Esophagus (tissue), 2 donors: ENCODE data around the gene LGR6. TPM values are rescaled to one million over a fixed set of nuclear protein-coding genes. Genes with fewer than 3 reads are reported as not detected.

Experiments
- H3K27ac ChIP-seq, 2 donors: one replicate each; pipeline ENCODE4 v1.5.1; 2013; ENCODE audit warnings: low read depth in 2 of 2, mild to moderate bottlenecking in 2 of 2, inconsistent platforms in 1 of 2, low read length in 1 of 2, moderate library complexity in 1 of 2
- H3K27me3 ChIP-seq, 2 donors: one replicate each; pipeline ENCODE4 v1.6.1; 2013; ENCODE audit warnings: low read length in 2 of 2, control low read depth in 1 of 2, mild to moderate bottlenecking in 1 of 2; ENCODE audit not compliant: insufficient read depth in 2 of 2, control insufficient read depth in 1 of 2
- H3K36me3 ChIP-seq, 2 donors: one replicate each; pipeline ENCODE4 v1.6.1; 2013; ENCODE audit warnings: low read length in 1 of 2; ENCODE audit not compliant: control insufficient read depth in 2 of 2, insufficient read depth in 2 of 2
- H3K4me1 ChIP-seq, 2 donors: one replicate each; pipeline ENCODE4 v1.6.1; 2013; ENCODE audit warnings: low read length in 1 of 2; ENCODE audit not compliant: control insufficient read depth in 2 of 2, insufficient read depth in 2 of 2
- H3K4me3 ChIP-seq, 2 donors: one replicate each; pipeline ENCODE4 v1.5.1; 2013; ENCODE audit warnings: low read length in 2 of 2, mild to moderate bottlenecking in 2 of 2, low read depth in 1 of 2, moderate library complexity in 1 of 2
- H3K9me3 ChIP-seq, 2 donors: one replicate each; pipeline ENCODE4 v1.6.1; 2013; ENCODE audit warnings: mild to moderate bottlenecking in 2 of 2, low read depth in 1 of 2, low read length in 1 of 2, moderate library complexity in 1 of 2; ENCODE audit not compliant: control insufficient read depth in 2 of 2, insufficient read depth in 1 of 2
- WGBS, 2 donors: extraction: QIAGEN DNeasy Blood & Tissue Kit; methylation state at CpG; one replicate each; pipeline ENCODE4 v1.1.7; 2013; 5-methylcytosine and 5-hydroxymethylcytosine counted together
- polyA plus RNA-seq, 2 donors: library from polyadenylated mRNA; stranded (reverse); fragments of 200-250 nt; gene quantifications; one replicate each; pipeline ENCODE4 v1.2.3, GENCODE V29; 2013
- donor health status: healthy with polysubstance abuse.
- donor health status: Bipolar disorder and iron deficiency.

The LGR6 gene
- polyA plus RNA-seq, 2 donors: 4.2 to 6.3 TPM

GRCh38 chr1:202198366-202198724 lies 4.7 kb downstream of the LGR6 start:
- Histone ChIP-seq H3K9me3 (no peaks in the 10 kb centered on the region), H3K27ac (no peak overlapping the region), H3K4me3 (no peak overlapping the region), H3K4me1 (peaks cover 2 to 3% of the 10 kb centered on the region in 2 donors), H3K36me3 (no peaks in the 10 kb centered on the region), H3K27me3 (peaks cover 0 to 4% of the 10 kb centered on the region in 2 donors)
- 58 to 59% methylated on average over 1 of the region's 1 CpG for WGBS, 2 donors

- 23 to 35% methylated on average over 9 to 16 of the region's 16 CpGs for WGBS, 2 donors
These were observed 5.7 kb downstream of the LGR6 start for GRCh38 chr1:202199040-202199889.

GRCh38 chr1:202200112-202200548 lies 6.5 kb downstream of the LGR6 start:
- no peak overlapping the region for H3K4me3 ChIP-seq
- 33 to 46% methylated on average over 4 of the region's 4 CpGs for WGBS, 2 donors
- H3K4me1 ChIP-seq: peaks cover 2 to 3% of the 10 kb centered on the region in 2 donors
- no peaks in the 10 kb centered on the region for H3K36me3 ChIP-seq
- H3K27me3 ChIP-seq: no peaks in the 10 kb centered on the region
- no peak overlapping the region for H3K27ac ChIP-seq
- H3K9me3 ChIP-seq: no peaks in the 10 kb centered on the region

More at GRCh38 chr1:202199040-202199889, 5.7 kb downstream of the LGR6 start:
- Histone ChIP-seq H3K4me1 (peaks cover 2 to 3% of the 10 kb centered on the region in 2 donors), H3K27me3 (no peaks in the 10 kb centered on the region), H3K4me3 (no peak overlapping the region), H3K9me3 (no peaks in the 10 kb centered on the region), H3K27ac (peak overlapping the region; percentile 17 to 44), H3K36me3 (no peaks in the 10 kb centered on the region)

DNA sequence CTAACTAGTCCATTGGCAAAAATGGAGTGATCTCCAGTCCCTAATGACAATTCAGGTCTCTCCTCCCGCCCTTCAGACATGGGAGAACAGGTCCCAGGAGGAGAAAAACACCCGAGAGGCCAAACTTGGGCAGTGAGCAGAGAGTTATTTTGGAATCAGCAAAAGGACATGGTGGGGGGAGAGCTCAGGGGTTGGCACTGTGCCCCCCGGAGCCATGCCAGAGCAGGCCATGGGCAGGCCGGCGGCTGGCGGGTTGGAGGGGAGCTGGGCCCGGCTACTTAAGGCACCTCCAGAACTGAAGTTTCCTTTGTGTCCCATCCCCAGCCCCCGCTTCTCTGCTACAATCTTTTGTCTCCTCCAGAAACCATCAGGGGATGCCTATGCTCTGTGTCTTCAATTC lies 7.1 kb downstream of the LGR6 start:
- H3K36me3 ChIP-seq: no peaks in the 10 kb centered on the region
- no peaks in the 10 kb centered on the region for H3K27me3 ChIP-seq
- H3K27ac ChIP-seq: no peak overlapping the region
- H3K9me3 ChIP-seq: no peaks in the 10 kb centered on the region
- WGBS, 2 donors: 59 to 75% methylated on average over 8 of the region's 8 CpGs
- H3K4me3 ChIP-seq: no peak overlapping the region
- H3K4me1 ChIP-seq: peaks cover 2 to 3% of the 10 kb centered on the region in 2 donors

DNA sequence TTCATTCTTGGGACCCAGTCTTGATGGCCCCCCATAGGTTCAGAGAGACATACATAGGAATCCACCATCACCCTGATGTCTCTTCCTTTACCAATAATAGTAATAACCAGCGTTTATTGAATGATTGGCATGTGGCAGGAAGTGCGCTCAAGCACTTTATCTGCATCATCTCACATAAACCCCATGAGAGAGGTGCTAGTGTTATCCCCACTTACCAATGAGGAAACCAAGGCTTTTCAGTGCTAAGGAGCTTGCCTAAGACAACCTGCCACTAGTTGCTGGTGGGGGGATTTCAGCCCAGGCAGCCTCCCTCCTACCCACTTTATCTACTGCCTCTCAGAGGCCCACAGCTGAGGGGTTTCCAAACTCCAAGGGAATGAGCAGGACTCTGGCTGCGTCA lies 7.7 kb downstream of the LGR6 start:
- H3K4me1 ChIP-seq: peaks cover 2 to 3% of the 10 kb centered on the region in 2 donors
- no peak overlapping the region for H3K4me3 ChIP-seq
- 55 to 78% methylated on average over 3 of the region's 3 CpGs for WGBS, 2 donors
- H3K36me3 ChIP-seq: no peaks in the 10 kb centered on the region
- H3K9me3 ChIP-seq: no peaks in the 10 kb centered on the region
- no peak overlapping the region for H3K27ac ChIP-seq
- no peaks in the 10 kb centered on the region for H3K27me3 ChIP-seq

DNA sequence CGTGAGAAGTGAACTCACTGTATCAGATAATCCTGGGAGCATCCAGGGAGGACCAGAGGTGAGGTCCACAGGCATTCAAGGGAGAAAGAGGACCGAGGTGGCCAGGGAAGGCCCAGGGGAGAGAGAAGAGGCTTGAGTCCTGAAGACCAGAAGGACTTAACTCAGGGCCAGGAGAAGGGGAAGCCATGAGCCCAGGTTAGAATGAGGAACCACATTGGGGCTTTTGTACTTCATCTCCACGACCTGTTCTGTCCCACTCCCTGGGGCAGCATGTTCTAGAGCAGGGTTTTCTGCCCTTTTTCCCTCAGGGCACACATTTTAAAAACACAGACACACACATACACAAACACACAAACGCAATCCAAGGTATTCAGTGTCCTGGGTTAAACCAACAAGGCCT lies 8.4 kb downstream of the LGR6 start:
- peaks cover 2 to 3% of the 10 kb centered on the region in 2 donors for H3K4me1 ChIP-seq
- H3K27me3 ChIP-seq: no peaks in the 10 kb centered on the region
- H3K36me3 ChIP-seq: no peaks in the 10 kb centered on the region
- no peak overlapping the region for H3K27ac ChIP-seq
- WGBS, 2 donors: 61 to 69% methylated on average over 4 of the region's 4 CpGs
- H3K9me3 ChIP-seq: no peaks in the 10 kb centered on the region
- no peak overlapping the region for H3K4me3 ChIP-seq

DNA sequence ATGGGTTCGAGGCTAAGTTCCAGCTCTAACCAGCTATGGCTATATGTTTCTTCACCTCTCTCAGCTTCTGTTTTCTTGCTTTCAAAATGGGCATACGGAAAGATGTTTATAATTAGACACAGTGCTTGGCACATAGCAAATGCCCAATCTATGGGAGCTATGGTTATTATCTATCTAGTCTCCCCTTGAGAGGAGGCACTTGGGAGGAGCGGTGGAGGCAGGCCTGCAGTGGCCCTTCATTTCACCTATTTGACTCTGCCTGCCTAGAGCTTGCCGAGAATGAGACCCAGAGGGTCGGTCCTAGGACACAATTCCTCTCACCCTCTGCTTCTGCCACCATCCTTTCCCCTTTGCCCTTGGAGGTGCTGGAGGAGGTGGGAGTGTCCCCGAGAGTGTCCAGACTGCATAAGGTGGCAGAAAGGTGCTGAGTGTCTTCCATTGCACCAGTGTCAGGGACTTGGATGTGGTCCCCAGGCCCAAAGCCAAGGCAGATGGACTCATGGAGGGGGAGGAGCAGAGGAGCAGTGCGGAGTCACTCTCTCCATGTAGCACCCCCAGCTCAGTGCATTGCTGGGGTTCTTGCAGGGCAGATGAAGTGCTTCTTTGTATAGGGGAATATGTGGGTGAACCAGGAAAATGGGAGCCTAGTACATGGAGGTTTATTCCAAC lies 9.0 kb downstream of the LGR6 start:
- H3K27ac ChIP-seq: no peak overlapping the region
- no peaks in the 10 kb centered on the region for H3K27me3 ChIP-seq
- no peak overlapping the region for H3K4me3 ChIP-seq
- H3K9me3 ChIP-seq: no peaks in the 10 kb centered on the region
- H3K36me3 ChIP-seq: no peaks in the 10 kb centered on the region
- H3K4me1 ChIP-seq: peaks cover 3 to 5% of the 10 kb centered on the region in 2 donors
- 78 to 88% methylated on average over 7 of the region's 7 CpGs for WGBS, 2 donors

DNA sequence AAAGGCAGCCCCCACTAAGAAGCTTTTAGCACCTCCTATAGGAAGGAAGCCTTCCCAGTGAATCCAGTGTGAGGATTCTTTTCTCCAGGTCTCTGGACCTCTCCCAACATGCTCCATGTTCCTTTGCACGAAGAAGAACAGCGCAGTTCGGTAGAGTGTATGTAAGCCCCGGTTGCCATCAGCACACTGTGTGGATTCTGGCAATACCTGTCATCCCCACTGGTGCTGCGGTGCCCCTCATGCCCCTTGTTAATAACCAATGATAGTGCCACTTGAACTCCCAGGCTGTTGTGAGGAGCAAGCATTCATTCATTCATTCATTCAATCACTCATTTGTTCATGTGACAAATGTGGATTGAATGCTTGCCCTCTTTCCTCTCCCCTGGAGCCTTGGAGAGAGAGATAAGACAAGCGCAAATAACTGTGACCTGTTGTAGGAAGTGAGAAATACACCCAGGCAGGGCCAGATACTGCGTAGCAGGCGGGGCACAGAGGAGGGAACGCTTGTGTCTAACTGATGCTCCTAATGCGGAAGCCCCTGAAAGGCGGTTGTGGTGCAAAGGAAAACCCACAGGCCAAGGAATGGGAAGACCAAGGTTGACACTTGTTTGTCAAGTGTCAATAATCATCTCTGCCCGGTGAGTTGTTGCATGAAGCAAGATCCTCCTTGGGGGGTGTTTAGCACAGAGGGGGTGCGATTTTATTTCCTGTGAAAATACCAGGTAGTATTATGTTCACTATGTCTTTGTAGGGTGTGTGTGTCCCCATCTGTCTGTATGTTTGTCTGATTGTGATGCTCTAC lies 9.8 kb downstream of the LGR6 start:
- no peak overlapping the region for H3K4me3 ChIP-seq
- no peaks in the 10 kb centered on the region for H3K27me3 ChIP-seq
- H3K36me3 ChIP-seq: no peaks in the 10 kb centered on the region
- peaks cover 3 to 5% of the 10 kb centered on the region in 2 donors for H3K4me1 ChIP-seq
- WGBS, 2 donors: 76 to 83% methylated on average over 13 of the region's 13 CpGs
- no peak overlapping the region for H3K27ac ChIP-seq
- H3K9me3 ChIP-seq: no peaks in the 10 kb centered on the region

DNA sequence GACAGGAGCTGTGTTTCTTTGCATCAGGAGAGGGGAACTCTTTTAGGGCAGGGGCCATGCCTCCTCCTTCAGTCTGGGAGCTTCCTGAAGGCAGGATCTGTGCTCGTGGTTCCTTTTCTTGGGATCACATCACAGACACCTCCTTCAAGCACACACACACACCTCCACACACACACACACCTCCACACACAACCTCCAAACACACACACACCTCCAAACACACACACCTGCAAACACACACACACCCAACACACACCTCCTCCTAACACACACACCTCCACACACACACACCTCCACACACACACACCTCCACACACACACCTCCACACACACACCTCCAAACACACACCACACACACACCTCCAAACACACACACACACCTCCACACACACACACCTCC lies 10.5 kb downstream of the LGR6 start:
- H3K27ac ChIP-seq: no peak overlapping the region
- WGBS, 2 donors: 33 to 40% methylated on average over 1 of the region's 1 CpG
- no peaks in the 10 kb centered on the region for H3K36me3 ChIP-seq
- no peaks in the 10 kb centered on the region for H3K9me3 ChIP-seq
- peaks cover 2 to 3% of the 10 kb centered on the region in 2 donors for H3K4me1 ChIP-seq
- H3K27me3 ChIP-seq: no peaks in the 10 kb centered on the region
- no peak overlapping the region for H3K4me3 ChIP-seq
